Stimulated activated naive CD8-positive, alpha-beta T cell treated with anti-CD3 and anti-CD28 coated beads, Interleukin-15, amount 100 ng/mL, for 72 hours (primary cell): ENCODE measurements around the gene PRKAR2B.

Experiments used
- ATAC-seq: fragments of 150-1000 bp; cut with Tn5 transposase; 2 replicates; pipeline ENCODE4 v1.10.0; 2021; ENCODE audit warnings: mild to moderate bottlenecking, moderate library complexity
- DNase-seq, 2 donors: peaks; one replicate each; pipeline ENCODE4 v3.0.0; 2021 to 2022
- H3K27ac Mint-ChIP-seq, 2 donors: one replicate each; pipeline ENCODE4 v1.8.0; 2022; ENCODE audit warnings: mild to moderate bottlenecking in 2 of 2, mixed read lengths in 2 of 2, moderate library complexity in 2 of 2
- H3K27me3 Mint-ChIP-seq: one replicate; pipeline ENCODE4 v1.8.0; 2022; ENCODE audit warnings: mixed read lengths
- H3K4me1 Mint-ChIP-seq: one replicate; pipeline ENCODE4 v1.8.0; 2022; ENCODE audit warnings: mild to moderate bottlenecking, mixed read lengths
- H3K4me3 Mint-ChIP-seq, 2 donors: one replicate each; pipeline ENCODE4 v1.8.0; 2022; ENCODE audit warnings: mild to moderate bottlenecking in 2 of 2, mixed read lengths in 2 of 2, moderate library complexity in 1 of 2
- H3K9me3 Mint-ChIP-seq, 2 donors: one replicate each; pipeline ENCODE4 v1.8.0; 2022; ENCODE audit warnings: mixed read lengths in 2 of 2

PRKAR2B gene

DNA sequence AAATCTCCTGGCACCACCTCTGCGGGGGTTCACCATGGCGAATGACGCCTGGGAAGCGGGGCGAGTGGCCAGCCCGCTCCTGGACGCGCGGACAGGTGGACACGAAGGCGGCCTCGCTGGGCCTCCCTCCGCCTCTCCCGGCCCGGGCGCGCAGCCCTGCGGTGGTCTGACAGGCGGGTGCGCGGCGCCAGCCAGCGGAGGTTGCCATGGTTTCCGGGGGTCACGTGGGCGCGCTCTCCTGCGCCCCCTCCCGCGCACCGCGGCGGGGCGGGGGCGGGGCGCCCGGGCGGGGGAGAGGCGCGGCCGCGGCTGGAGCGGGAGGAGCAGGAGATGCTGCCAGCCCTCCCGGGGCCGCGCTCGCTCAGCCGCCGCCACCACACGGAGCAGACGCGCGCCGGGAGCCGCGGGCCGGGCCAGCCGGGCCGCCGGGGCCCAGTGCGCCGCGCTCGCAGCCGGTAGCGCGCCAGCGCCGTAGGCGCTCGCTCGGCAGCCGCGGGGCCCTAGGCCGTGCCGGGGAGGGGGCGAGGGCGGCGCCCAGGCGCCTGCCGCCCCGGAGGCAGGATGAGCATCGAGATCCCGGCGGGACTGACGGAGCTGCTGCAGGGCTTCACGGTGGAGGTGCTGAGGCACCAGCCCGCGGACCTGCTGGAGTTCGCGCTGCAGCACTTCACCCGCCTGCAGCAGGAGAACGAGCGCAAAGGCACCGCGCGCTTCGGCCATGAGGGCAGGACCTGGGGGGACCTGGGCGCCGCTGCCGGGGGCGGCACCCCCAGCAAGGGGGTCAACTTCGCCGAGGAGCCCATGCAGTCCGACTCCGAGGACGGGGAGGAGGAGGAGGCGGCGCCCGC is at the start of gene PRKAR2B:
Gene PRKAR2B, plus strand, starts transcription at position 359 of the 848 bp plus-strand sequence. Its CDS starts 203 bp downstream, at position 562.
- H3K4me1 Mint-ChIP-seq = peaks cover 17% of the 10 kb centered on the region
- H3K27me3 Mint-ChIP-seq = peaks cover 41% of the 10 kb centered on the region
- H3K4me3 Mint-ChIP-seq = peak within 1 kb of the TSS; percentile 83 to 94
- DNase-seq = peak; percentile 68 to 69
- no peaks in the 10 kb centered on the region for H3K9me3 Mint-ChIP-seq
- peak; percentile 91 for ATAC-seq
- H3K27ac Mint-ChIP-seq = peak within 1 kb of the TSS in 1 of 2 donors; percentile 67

DNA sequence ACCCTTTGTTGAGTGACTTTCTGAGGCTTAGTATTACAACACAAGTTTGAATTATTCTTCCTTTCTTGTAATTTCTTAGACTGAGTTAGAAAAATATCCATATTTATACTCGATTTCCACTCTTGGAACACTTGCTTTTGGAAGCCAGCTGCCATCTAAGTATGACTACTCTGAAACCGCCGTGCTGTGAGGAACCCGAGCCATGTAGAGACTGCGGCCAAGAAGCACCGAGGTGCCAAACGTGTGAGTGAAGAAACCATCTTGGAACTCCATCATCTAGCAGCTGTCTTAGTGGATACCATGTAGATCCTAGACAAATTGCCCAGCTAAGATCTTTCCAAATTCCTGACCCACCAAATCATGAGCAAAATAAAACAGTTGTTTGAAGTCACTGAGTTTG is 49.7 kb upstream of the PRKAR2B start:
- DNase-seq (no peak), ATAC-seq (no peak)
- Mint-ChIP-seq H3K4me1 (no peaks in the 10 kb centered on the region), H3K27ac (no peak overlapping the region), H3K27me3 (peaks cover 9% of the 10 kb centered on the region), H3K4me3 (no peak overlapping the region), H3K9me3 (no peaks in the 10 kb centered on the region)

GRCh38 chr7:106997487-106998271 is 46.8 kb upstream of the PRKAR2B start:
- no peaks in the 10 kb centered on the region for H3K4me1 Mint-ChIP-seq

GRCh38 chr7:106999023-106999422 is 45.5 kb upstream of the PRKAR2B start:
- Mint-ChIP-seq H3K27me3 (peaks cover 9% of the 10 kb centered on the region), H3K4me1 (no peaks in the 10 kb centered on the region), H3K4me3 (no peak overlapping the region), H3K27ac (no peak overlapping the region), H3K9me3 (no peaks in the 10 kb centered on the region)
- DNase-seq (no peak), ATAC-seq (no peak)

More at GRCh38 chr7:106997487-106998271, 46.8 kb upstream of the PRKAR2B start:
- no peak overlapping the region for H3K4me3 Mint-ChIP-seq
- no peak overlapping the region for H3K27ac Mint-ChIP-seq
- H3K9me3 Mint-ChIP-seq = no peaks in the 10 kb centered on the region
- ATAC-seq (no peak), DNase-seq (no peak)
- peaks cover 9% of the 10 kb centered on the region for H3K27me3 Mint-ChIP-seq

- no peaks in the 10 kb centered on the region for H3K4me1 Mint-ChIP-seq
- H3K27ac Mint-ChIP-seq = no peak overlapping the region
- no peak overlapping the region for H3K4me3 Mint-ChIP-seq
- no peak for DNase-seq
- H3K27me3 Mint-ChIP-seq = peaks cover 9% of the 10 kb centered on the region
- no peaks in the 10 kb centered on the region for H3K9me3 Mint-ChIP-seq
- no peak for ATAC-seq
Measured at GRCh38 chr7:107001490-107001889, 43.0 kb upstream of the PRKAR2B start.

DNA sequence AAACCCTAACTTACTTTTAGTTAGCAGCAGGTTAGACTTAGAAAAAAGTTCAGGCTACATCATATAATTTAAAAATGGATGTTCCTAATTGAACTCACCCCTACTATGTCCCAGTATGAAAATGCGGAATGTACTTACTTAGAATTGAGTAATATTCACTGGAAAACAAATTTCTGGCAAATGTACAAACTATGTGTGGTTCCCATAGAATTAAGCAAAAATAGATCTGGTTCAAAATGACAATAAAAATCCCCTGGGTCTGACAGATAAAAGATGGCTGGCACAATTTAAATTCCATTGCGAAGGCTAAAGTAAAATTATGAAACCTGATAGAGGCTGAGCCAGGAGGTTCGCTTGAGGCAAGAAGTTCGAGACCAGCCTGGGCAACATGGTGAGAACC is 42.4 kb upstream of the PRKAR2B start:
- Mint-ChIP-seq H3K9me3 (no peaks in the 10 kb centered on the region), H3K27me3 (peaks cover 9% of the 10 kb centered on the region), H3K27ac (no peak overlapping the region), H3K4me1 (no peaks in the 10 kb centered on the region), H3K4me3 (no peak overlapping the region)
- DNase-seq (no peak), ATAC-seq (no peak)

GRCh38 chr7:107002529-107002998 is 41.9 kb upstream of the PRKAR2B start:
- H3K4me3 Mint-ChIP-seq = no peak overlapping the region
- H3K9me3 Mint-ChIP-seq = no peaks in the 10 kb centered on the region
- H3K27me3 Mint-ChIP-seq = peaks cover 5% of the 10 kb centered on the region
- no peak overlapping the region for H3K27ac Mint-ChIP-seq
- no peaks in the 10 kb centered on the region for H3K4me1 Mint-ChIP-seq
- ATAC-seq (no peak), DNase-seq (no peak)

- DNase-seq = no peak
- ATAC-seq = no peak
- Mint-ChIP-seq H3K27me3 (no peaks in the 10 kb centered on the region), H3K27ac (no peak overlapping the region), H3K9me3 (no peaks in the 10 kb centered on the region), H3K4me1 (no peaks in the 10 kb centered on the region), H3K4me3 (no peak overlapping the region)
Measured at GRCh38 chr7:107007007-107007891, 37.3 kb upstream of the PRKAR2B start.

GRCh38 chr7:107007892-107008287 is 36.6 kb upstream of the PRKAR2B start:
- DNase-seq (no peak), ATAC-seq (no peak)
- H3K27ac Mint-ChIP-seq = no peak overlapping the region
- H3K9me3 Mint-ChIP-seq = no peaks in the 10 kb centered on the region
- H3K27me3 Mint-ChIP-seq = no peaks in the 10 kb centered on the region
- no peak overlapping the region for H3K4me3 Mint-ChIP-seq
- no peaks in the 10 kb centered on the region for H3K4me1 Mint-ChIP-seq

DNA sequence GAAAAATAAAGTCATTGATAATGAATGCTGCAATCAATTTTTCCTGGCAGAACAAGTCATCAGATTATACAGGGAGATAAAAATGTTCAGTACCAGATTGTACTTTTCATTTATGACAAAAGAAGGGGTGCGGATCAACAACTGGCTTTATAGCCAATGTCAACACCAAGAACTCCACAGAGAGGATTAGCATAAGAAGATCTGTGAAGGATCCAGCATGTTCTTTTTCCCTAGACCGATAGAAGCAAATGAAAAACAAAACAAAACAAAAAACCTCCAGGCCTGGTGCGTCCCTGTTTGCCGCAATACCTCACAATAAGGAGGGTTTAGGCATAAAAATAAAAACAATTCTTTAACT is 34.7 kb upstream of the PRKAR2B start:
- no peaks in the 10 kb centered on the region for H3K4me1 Mint-ChIP-seq
- no peaks in the 10 kb centered on the region for H3K27me3 Mint-ChIP-seq
- no peak for ATAC-seq
- no peaks in the 10 kb centered on the region for H3K9me3 Mint-ChIP-seq
- no peak overlapping the region for H3K27ac Mint-ChIP-seq
- DNase-seq = no peak
- H3K4me3 Mint-ChIP-seq = no peak overlapping the region

- no peak overlapping the region for H3K4me3 Mint-ChIP-seq
- no peaks in the 10 kb centered on the region for H3K9me3 Mint-ChIP-seq
- DNase-seq (no peak), ATAC-seq (no peak)
- no peak overlapping the region for H3K27ac Mint-ChIP-seq
- H3K27me3 Mint-ChIP-seq = no peaks in the 10 kb centered on the region
- H3K4me1 Mint-ChIP-seq = no peaks in the 10 kb centered on the region
Measured at GRCh38 chr7:107012691-107013090, 31.8 kb upstream of the PRKAR2B start.

- Mint-ChIP-seq H3K4me3 (no peak overlapping the region), H3K27ac (no peak overlapping the region), H3K9me3 (no peaks in the 10 kb centered on the region), H3K4me1 (no peaks in the 10 kb centered on the region), H3K27me3 (no peaks in the 10 kb centered on the region)
- no peak for DNase-seq
- ATAC-seq = no peak
Measured at GRCh38 chr7:107014387-107015023, 30.0 kb upstream of the PRKAR2B start.

GRCh38 chr7:107016312-107016711 is 28.2 kb upstream of the PRKAR2B start:
- ATAC-seq = no peak
- Mint-ChIP-seq H3K4me3 (no peak overlapping the region), H3K9me3 (no peaks in the 10 kb centered on the region), H3K27me3 (no peaks in the 10 kb centered on the region), H3K4me1 (no peaks in the 10 kb centered on the region), H3K27ac (no peak overlapping the region)
- DNase-seq = no peak

DNA sequence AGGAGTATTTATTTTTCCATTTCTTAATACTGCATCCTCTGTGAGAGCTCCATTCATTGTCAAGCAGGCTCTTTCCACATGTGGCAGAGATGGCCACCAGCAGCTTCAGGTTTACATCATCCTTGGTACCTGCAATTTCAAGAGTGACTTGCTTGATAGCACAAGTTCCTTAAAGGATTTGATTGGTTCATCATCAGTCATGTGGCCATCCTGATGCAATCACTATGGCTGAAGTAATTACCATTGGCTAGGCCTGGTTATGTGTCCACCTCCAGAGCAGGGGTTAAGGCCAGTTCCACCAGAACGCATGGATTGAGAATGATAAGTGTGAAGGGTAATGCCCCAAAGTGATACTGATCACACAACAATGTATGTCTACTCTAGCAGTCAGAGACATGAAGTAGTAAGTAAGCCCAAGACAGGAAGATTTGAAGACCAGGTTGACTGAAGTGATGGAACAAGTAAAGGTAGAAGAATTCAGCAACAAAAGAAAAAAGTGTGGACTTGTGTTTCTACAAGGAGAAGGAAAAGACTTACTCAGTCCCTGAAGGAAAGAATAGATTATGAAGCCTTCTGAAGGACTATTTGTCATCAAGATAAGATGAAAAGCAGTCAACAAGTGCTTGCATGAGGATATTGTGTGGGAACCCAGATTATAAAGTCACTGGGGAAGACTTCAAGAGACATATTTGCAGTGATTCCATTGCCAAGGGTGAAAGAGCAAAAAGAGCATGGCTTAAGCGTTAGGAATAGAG is 26.4 kb upstream of the PRKAR2B start:
- H3K9me3 Mint-ChIP-seq = no peaks in the 10 kb centered on the region
- no peak overlapping the region for H3K27ac Mint-ChIP-seq
- H3K27me3 Mint-ChIP-seq = no peaks in the 10 kb centered on the region
- ATAC-seq (no peak), DNase-seq (no peak)
- H3K4me3 Mint-ChIP-seq = no peak overlapping the region
- no peaks in the 10 kb centered on the region for H3K4me1 Mint-ChIP-seq
